PC-3 (cell line): ENCODE results near the gene ZNF593OS. TPM values are rescaled to one million over a fixed set of nuclear protein-coding genes. Genes with fewer than 3 reads are reported as not detected.

Experiments
- ATAC-seq: fragments of 200-7000 bp; cut with Tn5 transposase; 2 replicates; pipeline ENCODE4 v1.9.1; 2020; ENCODE audit warnings: mild to moderate bottlenecking, moderate library complexity
- BruUV-seq: library from RNA; stranded (reverse); fragments of 400-500 nt; replicated peaks from 2 replicates; lab custom pipeline; 2021; lab: Mats Ljungman, UMichigan
- CTCF ChIA-PET: fragments of 300-600 bp; sonication (Branson Sonifier 250); formaldehyde crosslinking; loops from one replicate; lab custom pipeline; 2022; ENCODE audit warnings: antibody characterized with exemption; lab: Charles Lee
- POLR2A ChIA-PET: fragments of 300-600 bp; sonication (Branson Sonifier 250); formaldehyde crosslinking; loops from one replicate; lab custom pipeline; 2022; ENCODE audit warnings: antibody characterized with exemption; ENCODE audit not compliant: unreplicated experiment; lab: Charles Lee
- DNase-seq: peaks from one replicate; pipeline ENCODE4 v3.0.0-alpha.2; 2015
- H2AFZ ChIP-seq: fragments of 300-600 bp; sonication (generic); 2 replicates; pipeline ENCODE4 v1.6.0; 2016; ENCODE audit warnings: antibody characterized with exemption, low read length
- H3F3A ChIP-seq: fragments of 300-600 bp; sonication (generic); one replicate; pipeline ENCODE4 v1.6.0; 2017; ENCODE audit warnings: antibody characterized with exemption, low read length, control low read depth, mild to moderate bottlenecking; ENCODE audit not compliant: unreplicated experiment
- H3K27ac ChIP-seq: fragments of 300-600 bp; sonication (generic); 2 replicates; pipeline ENCODE4 v1.5.1; 2016; ENCODE audit warnings: mild to moderate bottlenecking, low read length
- H3K27me3 ChIP-seq: fragments of 300-600 bp; sonication (generic); 2 replicates; pipeline ENCODE4 v1.6.1; 2016; ENCODE audit warnings: low read length, mixed read lengths
- H3K36me3 ChIP-seq: fragments of 300-600 bp; sonication (generic); 2 replicates; pipeline ENCODE4 v1.6.1; 2016; ENCODE audit warnings: low read depth, mixed run types, low read length, mixed read lengths
- H3K4me1 ChIP-seq: fragments of 300-600 bp; sonication (generic); 2 replicates; pipeline ENCODE4 v1.5.1; 2016; ENCODE audit warnings: low read length; ENCODE audit not compliant: insufficient read depth
- H3K4me2 ChIP-seq: fragments of 300-600 bp; sonication (generic); 2 replicates; pipeline ENCODE4 v1.6.0; 2016; ENCODE audit warnings: low read length
- H3K4me3 ChIP-seq: fragments of 300-600 bp; sonication (generic); 2 replicates; pipeline ENCODE4 v1.5.1; 2016; ENCODE audit warnings: mild to moderate bottlenecking, low read length, mixed read lengths
- H3K79me2 ChIP-seq: fragments of 300-600 bp; sonication (generic); 2 replicates; pipeline ENCODE4 v1.6.1; 2017; ENCODE audit warnings: low read length, mixed read lengths
- H3K9ac ChIP-seq: fragments of 300-600 bp; sonication (generic); 2 replicates; pipeline ENCODE4 v1.6.0; 2016; ENCODE audit warnings: mild to moderate bottlenecking, low read length
- H3K9me2 ChIP-seq: fragments of 300-600 bp; sonication (generic); replicated peaks from 2 replicates; pipeline ENCODE4 v1.6.1; 2016; ENCODE audit warnings: mixed run types, low read length, mixed read lengths
- H3K9me3 ChIP-seq: fragments of 300-600 bp; sonication (generic); 2 replicates; pipeline ENCODE4 v1.6.1; 2016; ENCODE audit warnings: low read length, mixed read lengths
- H4K20me1 ChIP-seq: fragments of 300-600 bp; sonication (generic); 2 replicates; pipeline ENCODE4 v1.6.1; 2016; ENCODE audit warnings: low read length, mixed read lengths
- EZH2 ChIP-seq: fragments of 300-600 bp; sonication (generic); IDR thresholded peaks from one replicate; pipeline ENCODE4 v1.6.1; 2017; ENCODE audit warnings: antibody characterized with exemption, mild to moderate bottlenecking, low read length; ENCODE audit not compliant: unreplicated experiment
- EZH2phosphoT487 ChIP-seq: fragments of 300-600 bp; sonication (generic); IDR thresholded peaks from 2 replicates; pipeline ENCODE4 v1.6.1; 2018; ENCODE audit warnings: mild to moderate bottlenecking, antibody characterized with exemption, low read length, borderline replicate concordance
- intact Hi-C: fragments of 100-400 bp; cut with micrococcal nuclease; formaldehyde crosslinking; loops from 2 replicates; pipeline ENCODE4 v1.9.0; 2023
- total RNA-seq: library from RNA; depleted of rRNA; stranded (reverse); fragments of >200 nt; gene quantifications from 2 replicates; pipeline ENCODE4 v1.2.3, GENCODE V29; 2014
- TF ChIP-seq, protein P1 (sequence below): fragments of 300-600 bp; sonication (generic); conservative IDR thresholded peaks from 2 replicates; pipeline ENCODE4 v1.5.1; 2017; ENCODE audit warnings: antibody characterized with exemption, low read depth, mild to moderate bottlenecking, low read length

Gene ZNF593OS
- total RNA-seq, 1 experiment from 2014 or later, result not detected

GRCh38 chr1:26154750-26155149, 16.9 kb downstream of the ZNF593OS start:
- CTCF ChIA-PET, result no interaction called here
- no peak overlapping the region for H2AFZ ChIP-seq
- POLR2A ChIA-PET, result no interaction called here
- intact Hi-C loops, result no loop called here
- H3K9me2 ChIP-seq, result no peaks in the 10 kb centered on the region
- no peak for ATAC-seq
- no peak overlapping the region for H3K4me2 ChIP-seq
- H3K4me1 ChIP-seq, result peaks cover 5% of the 10 kb centered on the region
- H3F3A ChIP-seq, result no peaks in the 10 kb centered on the region
- H3K36me3 ChIP-seq, result no peaks in the 10 kb centered on the region
- no peak overlapping the region for H3K9ac ChIP-seq
- no TSS peak for BruUV-seq
- no peak overlapping the region for H3K27ac ChIP-seq
- DNase-seq, result no peak
- H4K20me1 ChIP-seq, result no peaks in the 10 kb centered on the region
- H3K9me3 ChIP-seq, result no peaks in the 10 kb centered on the region
- H3K4me3 ChIP-seq, result no peak overlapping the region
- TF ChIP-seq EZH2, result no peak
- TF ChIP-seq, protein P1, sequence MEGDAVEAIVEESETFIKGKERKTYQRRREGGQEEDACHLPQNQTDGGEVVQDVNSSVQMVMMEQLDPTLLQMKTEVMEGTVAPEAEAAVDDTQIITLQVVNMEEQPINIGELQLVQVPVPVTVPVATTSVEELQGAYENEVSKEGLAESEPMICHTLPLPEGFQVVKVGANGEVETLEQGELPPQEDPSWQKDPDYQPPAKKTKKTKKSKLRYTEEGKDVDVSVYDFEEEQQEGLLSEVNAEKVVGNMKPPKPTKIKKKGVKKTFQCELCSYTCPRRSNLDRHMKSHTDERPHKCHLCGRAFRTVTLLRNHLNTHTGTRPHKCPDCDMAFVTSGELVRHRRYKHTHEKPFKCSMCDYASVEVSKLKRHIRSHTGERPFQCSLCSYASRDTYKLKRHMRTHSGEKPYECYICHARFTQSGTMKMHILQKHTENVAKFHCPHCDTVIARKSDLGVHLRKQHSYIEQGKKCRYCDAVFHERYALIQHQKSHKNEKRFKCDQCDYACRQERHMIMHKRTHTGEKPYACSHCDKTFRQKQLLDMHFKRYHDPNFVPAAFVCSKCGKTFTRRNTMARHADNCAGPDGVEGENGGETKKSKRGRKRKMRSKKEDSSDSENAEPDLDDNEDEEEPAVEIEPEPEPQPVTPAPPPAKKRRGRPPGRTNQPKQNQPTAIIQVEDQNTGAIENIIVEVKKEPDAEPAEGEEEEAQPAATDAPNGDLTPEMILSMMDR, result no peak
- TF ChIP-seq EZH2phosphoT487, result no peak
- H3K79me2 ChIP-seq, result no peaks in the 10 kb centered on the region
- no peaks in the 10 kb centered on the region for H3K27me3 ChIP-seq

DNA sequence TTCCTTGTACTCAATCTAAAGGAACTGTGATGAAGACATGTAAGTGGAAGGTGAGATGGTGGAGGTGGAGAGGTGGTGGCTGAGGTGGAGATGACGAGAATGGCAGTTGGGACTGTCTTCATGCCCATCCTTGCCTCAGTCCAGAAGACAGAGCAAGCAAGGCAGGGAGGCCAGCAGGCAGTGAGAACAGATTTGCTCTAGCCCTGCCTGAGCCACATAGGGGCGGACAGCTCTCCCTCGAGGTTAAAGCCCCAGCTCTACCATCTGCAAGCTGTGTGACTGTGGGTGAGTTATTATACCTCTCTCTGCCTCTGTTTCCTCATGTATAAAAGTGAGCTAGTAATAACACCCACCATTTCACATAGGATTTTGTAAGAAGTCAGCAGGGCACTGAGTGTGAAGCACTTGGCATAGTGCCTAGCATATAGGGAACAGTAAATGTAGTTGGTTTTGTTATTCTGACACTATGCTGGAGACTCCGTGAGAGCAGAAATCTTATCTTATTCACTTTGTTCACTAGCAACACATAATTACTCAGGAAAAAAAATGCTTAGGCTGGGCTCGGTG, 17.6 kb downstream of the ZNF593OS start:
- H3F3A ChIP-seq, result no peaks in the 10 kb centered on the region
- H2AFZ ChIP-seq, result no peak overlapping the region
- no peak overlapping the region for H3K9ac ChIP-seq
- no peak for DNase-seq
- no peak overlapping the region for H3K4me3 ChIP-seq
- TF ChIP-seq, protein P1, result no peak
- TF ChIP-seq EZH2phosphoT487, result no peak
- no peak for TF ChIP-seq EZH2
- ChIA-PET CTCF (no interaction called here), POLR2A (no interaction called here)
- H4K20me1 ChIP-seq, result no peaks in the 10 kb centered on the region
- H3K36me3 ChIP-seq, result no peaks in the 10 kb centered on the region
- H3K27me3 ChIP-seq, result no peaks in the 10 kb centered on the region
- no peaks in the 10 kb centered on the region for H3K9me2 ChIP-seq
- no peak for ATAC-seq
- H3K4me1 ChIP-seq, result peaks cover 5% of the 10 kb centered on the region
- BruUV-seq, result no TSS peak
- no peak overlapping the region for H3K27ac ChIP-seq
- no peaks in the 10 kb centered on the region for H3K79me2 ChIP-seq
- H3K9me3 ChIP-seq, result no peaks in the 10 kb centered on the region
- intact Hi-C loops, result no loop called here
- H3K4me2 ChIP-seq, result no peak overlapping the region

GRCh38 chr1:26148887-26149286, 22.7 kb downstream of the ZNF593OS start:
- CTCF ChIA-PET, result no interaction called here
- POLR2A ChIA-PET, result no interaction called here
- DNase-seq (no peak), ATAC-seq (no peak)
- Histone ChIP-seq H3K4me2 (no peak overlapping the region), H2AFZ (no peak overlapping the region), H3K79me2 (no peaks in the 10 kb centered on the region), H3K9ac (no peak overlapping the region), H3K9me2 (no peaks in the 10 kb centered on the region), H3K27ac (no peak overlapping the region), H3K27me3 (no peaks in the 10 kb centered on the region), H3K4me1 (no peaks in the 10 kb centered on the region), H3K36me3 (no peaks in the 10 kb centered on the region), H3F3A (no peaks in the 10 kb centered on the region), H4K20me1 (no peaks in the 10 kb centered on the region), H3K4me3 (no peak overlapping the region), H3K9me3 (no peaks in the 10 kb centered on the region)
- intact Hi-C loops, result no loop called here
- TF ChIP-seq, protein P1, result no peak
- TF ChIP-seq EZH2phosphoT487 (no peak), EZH2 (no peak)
- no TSS peak for BruUV-seq
